H9 (cell line): ENCODE data around the gene CRY1. TPM values are rescaled to one million over a fixed set of nuclear protein-coding genes. Genes with fewer than 3 reads are reported as not detected.

ENCODE experiments used
- DNase-seq: peaks from one replicate; pipeline ENCODE4 v3.0.0-alpha.2; 2017
- H2AFZ ChIP-seq: one replicate; pipeline ENCODE4 v1.6.1; 2013; ENCODE audit warnings: mild to moderate bottlenecking, low read length, control low read depth, moderate library complexity
- H2AK5ac ChIP-seq: 2 replicates; pipeline ENCODE4 v1.6.1; 2013; ENCODE audit warnings: low read length, control low read depth, mixed read lengths; ENCODE audit not compliant: insufficient read length
- H2BK120ac ChIP-seq: one replicate; pipeline ENCODE4 v1.6.1; 2013; ENCODE audit warnings: low read depth, mild to moderate bottlenecking, low read length, control low read depth, inconsistent platforms; ENCODE audit not compliant: poor library complexity, severe bottlenecking
- H2BK12ac ChIP-seq: 2 replicates; pipeline ENCODE4 v1.6.1; 2013; ENCODE audit warnings: low read length, control low read depth, mixed read lengths, low read depth; ENCODE audit not compliant: insufficient read length
- H2BK15ac ChIP-seq: 2 replicates; pipeline ENCODE4 v1.6.1; 2013; ENCODE audit warnings: low read depth, low read length, control low read depth
- H2BK20ac ChIP-seq: one replicate; pipeline ENCODE4 v1.6.1; 2013; ENCODE audit warnings: low read depth, mild to moderate bottlenecking, low read length, control low read depth, inconsistent platforms; ENCODE audit not compliant: poor library complexity, severe bottlenecking
- H2BK5ac ChIP-seq: 2 replicates; pipeline ENCODE4 v1.6.1; 2013; ENCODE audit warnings: low read length, control low read depth, mixed read lengths; ENCODE audit not compliant: insufficient read length
- H3K14ac ChIP-seq: 2 replicates; pipeline ENCODE4 v1.6.1; 2013; ENCODE audit warnings: low read length, control low read depth; ENCODE audit not compliant: insufficient read depth
- H3K18ac ChIP-seq: 2 replicates; pipeline ENCODE4 v1.6.1; 2013; ENCODE audit warnings: low read depth, mild to moderate bottlenecking, mixed read lengths, low read length, control low read depth; ENCODE audit not compliant: insufficient read length
- H3K23ac ChIP-seq: 2 replicates; pipeline ENCODE4 v1.6.1; 2013; ENCODE audit warnings: low read length, control low read depth, mixed read lengths, low read depth; ENCODE audit not compliant: insufficient read length
- H3K23me2 ChIP-seq: 2 replicates; pipeline ENCODE4 v1.6.1; 2013; ENCODE audit warnings: low read depth, mild to moderate bottlenecking, mixed read lengths, low read length, control low read depth; ENCODE audit not compliant: insufficient read length, poor library complexity, severe bottlenecking
- H3K27ac ChIP-seq: 2 replicates; pipeline ENCODE4 v1.5.1; 2013; ENCODE audit warnings: low read length, control low read depth, mixed read lengths, low read depth; ENCODE audit not compliant: insufficient read length
- H3K27me3 ChIP-seq: 2 replicates; pipeline ENCODE4 v1.6.1; 2013; ENCODE audit warnings: low read length, control low read depth, inconsistent platforms; ENCODE audit not compliant: insufficient read depth
- H3K4ac ChIP-seq: 2 replicates; pipeline ENCODE4 v1.6.1; 2013; ENCODE audit warnings: low read depth, mild to moderate bottlenecking, control low read depth, inconsistent platforms, low read length, moderate library complexity
- H3K4me1 ChIP-seq: 2 replicates; pipeline ENCODE4 v1.6.1; 2013; ENCODE audit warnings: low read length, control low read depth, inconsistent platforms; ENCODE audit not compliant: insufficient read depth
- H3K4me2 ChIP-seq: 2 replicates; pipeline ENCODE4 v1.6.1; 2013; ENCODE audit warnings: low read length, control low read depth, mixed read lengths; ENCODE audit not compliant: insufficient read length, insufficient read depth
- H3K56ac ChIP-seq: 2 replicates; pipeline ENCODE4 v1.6.1; 2013; ENCODE audit warnings: low read depth, mild to moderate bottlenecking, mixed read lengths, low read length, control low read depth; ENCODE audit not compliant: insufficient read length
- H3K79me1 ChIP-seq: 2 replicates; pipeline ENCODE4 v1.6.1; 2013; ENCODE audit warnings: low read depth, mild to moderate bottlenecking, moderate library complexity, low read length, control low read depth, inconsistent platforms; ENCODE audit not compliant: insufficient read depth, poor library complexity, severe bottlenecking
- H3K79me2 ChIP-seq: 2 replicates; pipeline ENCODE4 v1.6.1; 2013; ENCODE audit warnings: low read length, control low read depth, inconsistent platforms; ENCODE audit not compliant: insufficient read depth
- H3K9ac ChIP-seq: 2 replicates; pipeline ENCODE4 v1.6.1; 2013; ENCODE audit warnings: low read length, control low read depth, mixed read lengths; ENCODE audit not compliant: insufficient read length; ENCODE audit errors: extremely low read depth
- H3K9me3 ChIP-seq: one replicate; pipeline ENCODE4 v1.6.1; 2013; ENCODE audit warnings: low read depth, low read length, inconsistent platforms; ENCODE audit not compliant: control insufficient read depth
- H3T11ph ChIP-seq: one replicate; pipeline ENCODE4 v1.6.1; 2013; ENCODE audit warnings: mild to moderate bottlenecking, low read length, control low read depth, inconsistent platforms
- H4K20me1 ChIP-seq: one replicate; pipeline ENCODE4 v1.6.1; 2013; ENCODE audit not compliant: control insufficient read depth, insufficient read length, insufficient read depth
- H4K5ac ChIP-seq: 2 replicates; pipeline ENCODE4 v1.6.1; 2013; ENCODE audit warnings: low read depth, mild to moderate bottlenecking, mixed read lengths, low read length, control low read depth; ENCODE audit not compliant: insufficient read length
- H4K8ac ChIP-seq: replicated peaks from 2 replicates; pipeline ENCODE4 v1.6.1; 2013; ENCODE audit warnings: low read length, control low read depth, mixed read lengths, low read depth; ENCODE audit not compliant: insufficient read length
- H4K91ac ChIP-seq: 2 replicates; pipeline ENCODE4 v1.6.1; 2013; ENCODE audit warnings: low read depth, mild to moderate bottlenecking, moderate library complexity, mixed read lengths, low read length, control low read depth; ENCODE audit not compliant: insufficient read length
- H3K27ac Mint-ChIP-seq, 3 experiments: 2 replicates in 2 of 3; 3 replicates in 1 of 3; pipeline ENCODE4 v1.8.0; 2020 to 2021; ENCODE audit warnings: mixed read lengths in 3 of 3, mild to moderate bottlenecking in 1 of 3, moderate library complexity in 1 of 3
- H3K27me3 Mint-ChIP-seq: 2 replicates; pipeline ENCODE4 v1.8.0; 2021; ENCODE audit warnings: low read depth, mild to moderate bottlenecking, moderate library complexity, mixed read lengths
- H3K36me3 Mint-ChIP-seq, 3 experiments: 2 replicates in 2 of 3; 3 replicates in 1 of 3; pipeline ENCODE4 v1.8.0; 2020 to 2021; ENCODE audit warnings: low read depth in 3 of 3, mixed read lengths in 3 of 3; ENCODE audit not compliant: insufficient read depth in 1 of 3
- H3K4me1 Mint-ChIP-seq, 2 experiments: 2 replicates each; pipeline ENCODE4 v1.8.0; 2020; ENCODE audit warnings: mixed read lengths in 2 of 2
- H3K4me3 Mint-ChIP-seq, 2 experiments: 2 replicates in 1 of 2; 3 replicates in 1 of 2; pipeline ENCODE4 v1.8.0; 2020 to 2021; ENCODE audit warnings: mild to moderate bottlenecking in 2 of 2, mixed read lengths in 2 of 2, moderate library complexity in 1 of 2
- H3K9me3 Mint-ChIP-seq, 2 experiments: 2 replicates in 1 of 2; 3 replicates in 1 of 2; pipeline ENCODE4 v1.8.0; 2020; ENCODE audit warnings: mild to moderate bottlenecking in 2 of 2, mixed read lengths in 2 of 2, moderate library complexity in 1 of 2
- CTCF ChIP-seq: fragments of 200-600 bp; sonication (generic); conservative IDR thresholded peaks from 3 replicates; pipeline ENCODE4 v1.8.0; 2021; ENCODE audit warnings: antibody characterized with exemption, mild to moderate bottlenecking
- WGBS: extraction: QIAGEN DNeasy Blood & Tissue Kit; methylation state at CpG from one replicate; pipeline ENCODE4 v1.1.7; 2013; ENCODE audit warnings: missing lambda C conversion rate, low lambda C conversion rate, mixed read lengths; ENCODE audit not compliant: insufficient read length; ENCODE audit errors: extremely low coverage; 5-methylcytosine and 5-hydroxymethylcytosine counted together
- total RNA-seq: library from RNA; stranded (reverse); gene quantifications from 2 replicates; pipeline ENCODE4 v1.2.1, GENCODE V29; 2021

CRY1 gene
- total RNA-seq, 1 experiment from 2014 or later: 23.5 TPM

GRCh38 chr12:106955377-106956047, 137.8 kb downstream of the CRY1 start, which contains the start of gene TMEM263:
TMEM263 (plus strand) TSS chr12:106955907; CDS start chr12:106967117, 11,210 bp downstream.
- H3K9ac ChIP-seq: peak within 1 kb of the TSS; percentile 54
- H3K23ac ChIP-seq: no peak within 1 kb of the TSS
- peak within 1 kb of the TSS; percentile 7; the same call in 1 of the 2 replicates for H3K14ac ChIP-seq
- peak within 1 kb of the TSS in 2 of 3 experiments; percentile 66 to 76; a peak in 3 of 7 replicates for H3K27ac Mint-ChIP-seq
- TF ChIP-seq CTCF: no peak
- no peak within 1 kb of the TSS for H2BK5ac ChIP-seq
- 0 out of 2 replicates have a peak, but pooled peaks cover 2% of the 10 kb centered on the region for H3K79me2 ChIP-seq
- no CpG with 5 or more reads among the region's 88 CpGs for WGBS
- no peak within 1 kb of the TSS for H3K56ac ChIP-seq
- H3K4me1 Mint-ChIP-seq: peaks cover 13% of the 10 kb centered on the region in 2 experiments
- no peaks in the 10 kb centered on the region; the same call in 1 of the 2 replicates for H3K27me3 ChIP-seq
- H3K4me2 ChIP-seq: peak within 1 kb of the TSS; percentile 96
- no peaks in the 10 kb centered on the region for H3K79me1 ChIP-seq
- peaks cover 10% of the 10 kb centered on the region for H3K23me2 ChIP-seq
- peaks cover 0 to under 1% of the 10 kb centered on the region in 2 experiments; a peak in 1 of 5 replicates for H3K9me3 Mint-ChIP-seq
- no peak within 1 kb of the TSS for H4K8ac ChIP-seq
- no peak within 1 kb of the TSS for H2AK5ac ChIP-seq
- no peak within 1 kb of the TSS for H3K18ac ChIP-seq
- peaks cover 33% of the 10 kb centered on the region for H3K27me3 Mint-ChIP-seq
- H3K4me3 Mint-ChIP-seq: peak within 1 kb of the TSS; percentile 88 to 98
- H2BK12ac ChIP-seq: no peak within 1 kb of the TSS
- H3K4me1 ChIP-seq: no peaks in the 10 kb centered on the region
- no peak within 1 kb of the TSS for H4K5ac ChIP-seq
- H4K20me1 ChIP-seq: no peaks in the 10 kb centered on the region
- H3K4ac ChIP-seq: no peak within 1 kb of the TSS
- H3K27ac ChIP-seq: no peak within 1 kb of the TSS
- H2AFZ ChIP-seq: peak within 1 kb of the TSS; percentile 60
- H4K91ac ChIP-seq: no peak within 1 kb of the TSS
- peak; percentile 97 for DNase-seq
- no peak within 1 kb of the TSS for H3T11ph ChIP-seq
- no peak within 1 kb of the TSS for H2BK120ac ChIP-seq
- H3K9me3 ChIP-seq: no peaks in the 10 kb centered on the region
- no peaks in the 10 kb centered on the region; a peak in 1 of 7 replicates for H3K36me3 Mint-ChIP-seq
- H2BK15ac ChIP-seq: no peak within 1 kb of the TSS
- no peak within 1 kb of the TSS for H2BK20ac ChIP-seq
